Stimulated activated CD8-positive, alpha-beta memory T cell treated with anti-CD3 and anti-CD28 coated beads, Interleukin-7, amount 100 ng/mL, for 1 hour (primary cell): Measurements from ENCODE around the gene OGFOD3.
"Not testable (repeated sequence)": the region's sequence is repeated elsewhere in the genome, so short reads cannot be mapped to it uniquely, and the experiment has no call there.

Experiments
- DNase-seq, 2 donors: peaks; one replicate each; pipeline ENCODE4 v3.0.0-alpha.2; 2020; ENCODE audit warnings: low read depth in 2 of 2

Gene OGFOD3

GRCh38 chr17:82388223-82388921 lies 30.0 kb downstream of the OGFOD3 start:
- DNase-seq = no peak

GRCh38 chr17:82387705-82388106 lies 30.7 kb downstream of the OGFOD3 start:
- no peak for DNase-seq

GRCh38 chr17:82386881-82387704 lies 31.3 kb downstream of the OGFOD3 start:
- DNase-seq = no peak

DNA sequence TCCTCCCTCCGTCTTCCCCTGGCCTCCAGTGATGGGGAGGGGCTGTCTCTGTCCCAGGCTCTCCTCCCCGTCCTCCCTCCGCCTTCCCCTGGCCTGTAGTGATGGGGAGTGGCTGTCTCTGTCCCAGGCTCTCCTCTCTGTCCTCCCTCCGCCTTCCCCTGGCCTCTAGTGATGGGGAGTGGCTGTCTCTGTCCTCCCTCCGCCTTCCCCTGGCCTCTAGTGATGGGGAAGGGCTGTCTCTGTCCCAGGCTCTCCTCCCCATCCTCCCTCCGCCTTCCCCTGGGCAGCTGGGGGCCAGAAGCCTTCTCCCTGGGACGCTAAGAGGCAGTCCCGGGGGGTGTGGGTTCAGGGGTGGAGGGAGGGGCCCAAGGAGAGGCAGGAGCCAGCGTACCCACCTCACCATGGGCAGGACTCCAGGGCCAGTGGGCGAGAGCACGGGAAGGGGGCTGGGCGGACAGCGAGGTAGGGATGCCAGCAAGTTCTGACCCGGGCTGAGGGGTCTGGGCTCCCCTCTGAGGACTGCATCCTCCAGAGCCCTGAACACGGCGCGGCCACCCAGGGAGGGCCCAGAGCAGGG lies 32.0 kb downstream of the OGFOD3 start:
- DNase-seq = no peak

- no peak for DNase-seq
Observed at GRCh38 chr17:82385559-82386254, 32.7 kb downstream of the OGFOD3 start.

- DNase-seq = no peak
Observed at GRCh38 chr17:82384730-82385481, 33.5 kb downstream of the OGFOD3 start.

DNA sequence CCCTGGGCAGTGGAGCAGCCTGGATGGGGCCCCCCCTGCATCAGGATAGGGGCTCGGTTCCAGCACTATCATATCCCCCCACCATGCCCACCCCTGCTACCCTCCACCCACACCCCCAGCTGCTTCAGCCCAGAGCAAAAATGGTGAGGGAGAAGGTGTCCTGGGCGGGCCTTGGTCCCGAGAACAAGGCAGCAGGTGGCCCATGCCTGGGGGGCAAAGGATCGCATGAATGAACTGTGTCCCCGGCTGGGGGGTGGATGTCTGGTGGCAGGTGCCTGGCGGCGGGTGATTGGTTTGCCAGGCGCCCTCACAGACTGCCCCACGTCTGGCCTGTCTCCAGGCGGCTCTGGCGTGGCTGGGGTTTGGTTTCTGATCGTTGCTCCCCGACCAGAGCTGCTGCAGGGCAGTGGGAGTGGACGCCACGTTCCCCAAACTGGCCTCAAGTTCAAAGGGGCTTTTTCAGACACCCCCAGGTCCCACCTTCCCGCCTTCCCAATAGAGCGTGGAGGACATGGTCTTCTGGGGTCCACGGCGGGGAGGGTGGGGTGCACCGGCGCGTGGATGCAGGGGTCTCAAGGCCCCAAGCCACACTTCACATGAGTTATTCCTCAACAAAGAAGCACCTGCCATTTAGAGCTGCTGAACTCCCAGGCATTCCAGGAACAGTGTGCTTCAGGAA lies 34.2 kb downstream of the OGFOD3 start:
- no peak for DNase-seq

GRCh38 chr17:82383411-82383810 lies 35.0 kb downstream of the OGFOD3 start:
- no peak for DNase-seq

DNA sequence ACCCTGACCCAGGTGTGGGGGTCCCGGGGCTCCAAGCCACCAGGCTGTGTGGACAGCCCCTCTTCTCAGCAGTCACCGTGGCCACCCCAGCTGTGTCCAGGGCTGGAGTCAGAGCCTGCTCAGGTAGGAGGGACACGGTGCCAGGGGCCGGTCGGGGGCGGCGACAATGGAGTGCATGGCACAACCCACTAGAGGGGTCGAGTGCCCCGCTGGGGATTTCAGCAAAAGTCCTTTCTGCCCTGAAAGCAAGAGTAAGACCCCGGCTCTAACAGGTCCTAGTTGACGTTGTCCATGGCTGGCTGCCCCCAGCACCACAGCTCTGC lies 35.5 kb downstream of the OGFOD3 start:
- no peak for DNase-seq

GRCh38 chr17:82382220-82382932 lies 36.0 kb downstream of the OGFOD3 start:
- DNase-seq = not testable (repeated sequence)

DNA sequence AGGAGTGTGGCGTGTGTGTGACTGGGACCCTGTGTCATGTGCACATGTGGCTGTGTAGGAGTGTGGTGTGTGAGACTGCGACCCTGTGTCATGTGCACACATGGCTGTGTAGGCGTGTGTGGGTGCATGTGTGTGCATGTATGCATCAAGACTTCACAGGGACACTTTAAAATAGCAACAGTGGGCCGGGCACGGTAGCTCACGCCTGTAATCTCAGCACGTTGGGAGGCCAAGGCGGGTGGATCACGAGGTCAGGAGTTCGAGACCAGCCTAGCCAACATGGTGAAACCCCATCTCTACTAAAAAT lies 36.7 kb downstream of the OGFOD3 start:
- not testable (repeated sequence) for DNase-seq

DNA sequence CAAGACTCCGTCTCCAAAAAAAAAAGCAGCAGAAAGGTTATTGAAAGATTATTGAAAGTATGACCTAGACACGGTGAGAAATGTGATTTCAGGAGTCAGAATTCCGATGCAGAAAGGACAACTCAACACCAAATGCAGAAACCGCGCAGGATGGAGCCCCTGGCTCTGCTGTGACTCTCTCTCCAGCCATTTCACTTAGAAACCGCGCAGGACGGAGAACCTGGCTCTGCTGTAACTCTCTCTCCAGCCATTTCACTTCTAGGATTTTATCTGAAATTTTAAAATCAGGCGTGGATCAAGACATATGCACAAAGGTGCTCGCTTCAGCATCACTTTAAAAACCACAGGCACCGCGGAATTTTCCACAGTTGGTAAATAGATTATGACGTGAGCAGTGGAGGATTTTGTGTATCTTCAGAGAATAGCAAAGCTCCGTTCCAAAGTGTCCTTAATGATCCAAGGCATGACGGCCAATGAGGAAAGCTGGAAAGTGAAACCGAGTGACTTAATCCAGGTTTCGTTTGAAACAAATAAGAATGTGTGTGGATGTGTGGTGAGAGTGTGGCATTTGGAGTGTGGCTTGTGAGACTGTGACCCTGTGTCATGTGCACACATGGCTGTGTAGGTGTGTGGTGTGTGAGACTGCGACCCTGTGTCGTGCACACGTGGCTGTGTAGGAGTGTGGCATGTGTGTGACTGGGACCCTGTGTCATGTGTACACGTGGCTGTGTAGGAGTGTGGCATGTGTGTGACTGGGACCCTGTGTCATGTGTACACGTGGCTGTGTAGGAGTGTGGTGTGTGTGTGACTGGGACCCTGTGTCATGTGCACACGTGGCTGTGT lies 37.3 kb downstream of the OGFOD3 start:
- DNase-seq = no peak

DNA sequence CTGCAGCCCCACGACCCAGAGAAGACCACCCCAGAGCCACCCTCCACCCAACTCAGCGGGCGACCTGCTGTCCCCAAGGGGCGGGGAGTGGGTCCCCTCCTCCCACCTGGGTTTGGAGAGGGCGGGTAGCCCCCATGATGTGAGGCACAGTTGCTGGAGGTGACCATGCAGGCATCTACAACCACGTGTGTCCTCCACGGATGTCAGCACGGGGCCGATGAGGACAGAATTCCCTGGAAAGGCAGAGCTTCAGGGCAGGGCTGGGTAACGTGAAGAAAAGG lies 39.7 kb downstream of the OGFOD3 start:
- DNase-seq = no peak

GRCh38 chr17:82377924-82378740 lies 40.3 kb downstream of the OGFOD3 start:
- no peak for DNase-seq

DNA sequence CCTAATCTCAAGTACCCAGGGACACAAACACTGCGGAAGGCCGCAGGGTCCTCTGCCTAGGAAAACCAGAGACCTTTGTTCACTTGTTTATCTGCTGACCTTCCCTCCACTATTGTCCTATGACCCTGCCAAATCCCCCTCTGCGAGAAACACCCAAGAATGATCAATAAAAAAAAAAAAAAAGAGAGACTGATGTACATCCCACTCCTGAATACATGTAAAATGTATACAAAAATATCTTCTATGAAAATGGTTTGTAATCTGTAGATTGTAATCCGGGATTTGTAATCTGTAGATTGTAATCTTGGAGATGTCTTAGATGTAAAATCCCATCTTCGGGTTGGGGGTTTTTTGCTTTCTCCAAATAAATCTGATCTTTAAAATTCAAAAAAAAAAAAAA lies 41.1 kb downstream of the OGFOD3 start:
- not testable (repeated sequence) for DNase-seq

- DNase-seq = no peak
Observed at GRCh38 chr17:82376042-82376730, 42.2 kb downstream of the OGFOD3 start.

DNA sequence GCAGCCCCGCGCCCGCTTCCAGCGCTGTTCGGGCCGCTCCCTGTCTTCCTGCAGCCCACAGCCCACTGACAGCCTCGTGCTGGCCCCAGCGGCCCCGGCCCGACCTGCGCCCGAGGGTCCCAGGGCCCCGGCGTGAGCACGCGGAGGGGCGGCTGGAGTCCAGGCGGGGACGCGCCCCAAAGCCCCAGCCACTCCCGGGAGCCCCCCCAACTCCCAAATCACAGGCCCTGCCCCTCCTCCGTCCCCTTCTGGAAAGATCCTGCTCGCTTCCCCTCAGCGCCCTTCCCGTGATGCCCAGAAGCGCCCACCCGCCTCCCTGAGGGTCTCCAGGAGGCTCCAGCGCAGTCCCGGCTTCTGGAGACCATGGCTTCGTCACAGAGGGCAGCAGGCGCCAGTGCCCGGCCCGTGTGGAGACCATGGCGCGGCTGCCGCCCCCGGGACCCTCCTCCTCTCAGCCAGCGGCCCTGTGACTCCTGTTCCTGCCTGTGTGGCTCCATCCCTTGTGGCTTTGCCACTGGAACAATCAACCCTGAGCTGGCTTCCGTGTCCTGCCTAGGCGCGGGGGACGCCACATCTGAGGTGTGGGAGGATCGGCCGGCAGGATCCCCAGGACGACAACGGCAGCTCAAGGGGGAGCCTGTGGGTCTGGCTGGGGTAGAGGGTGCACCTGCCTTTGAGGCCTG lies 42.9 kb downstream of the OGFOD3 start:
- DNase-seq = no peak
